GM23248 (cell line): ENCODE data around the gene DDX10. TPM values are rescaled to one million over a fixed set of nuclear protein-coding genes. Genes with fewer than 3 reads are reported as not detected.

Source experiments
- DNase-seq: peaks from one replicate; pipeline ENCODE4 v3.0.0-alpha.2; 2015
- H2AFZ ChIP-seq: fragments of 200-600 bp; sonication (generic); 2 replicates; pipeline ENCODE4 v1.6.1; 2016; ENCODE audit warnings: antibody characterized with exemption
- H3F3A ChIP-seq: fragments of 200-600 bp; sonication (generic); 2 replicates; pipeline ENCODE4 v1.6.1; 2016; ENCODE audit warnings: mild to moderate bottlenecking, antibody characterized with exemption, mixed run types; ENCODE audit not compliant: insufficient read depth
- H3K27ac ChIP-seq: fragments of 200-600 bp; sonication (generic); 2 replicates; pipeline ENCODE4 v1.5.1; 2016; ENCODE audit warnings: mild to moderate bottlenecking
- H3K27me3 ChIP-seq: fragments of 200-600 bp; sonication (generic); replicated peaks from 2 replicates; pipeline ENCODE4 v1.6.1; 2016; ENCODE audit warnings: mild to moderate bottlenecking; ENCODE audit not compliant: insufficient read depth
- H3K36me3 ChIP-seq: fragments of 200-600 bp; sonication (generic); 2 replicates; pipeline ENCODE4 v1.6.1; 2016; ENCODE audit warnings: low read depth, mild to moderate bottlenecking
- H3K4me1 ChIP-seq: fragments of 200-600 bp; sonication (generic); 2 replicates; pipeline ENCODE4 v1.6.1; 2016; ENCODE audit warnings: mild to moderate bottlenecking; ENCODE audit not compliant: insufficient read depth
- H3K4me2 ChIP-seq: fragments of 200-600 bp; sonication (generic); one replicate; pipeline ENCODE4 v1.6.1; 2016; ENCODE audit warnings: mild to moderate bottlenecking; ENCODE audit not compliant: unreplicated experiment
- H3K4me3 ChIP-seq: fragments of 200-600 bp; sonication (generic); 2 replicates; pipeline ENCODE4 v1.5.1; 2016; ENCODE audit warnings: mild to moderate bottlenecking
- H3K79me2 ChIP-seq: fragments of 200-600 bp; sonication (generic); 2 replicates; pipeline ENCODE4 v1.6.1; 2016; ENCODE audit warnings: mild to moderate bottlenecking; ENCODE audit not compliant: insufficient read depth
- H3K9ac ChIP-seq: fragments of 200-600 bp; sonication (generic); 2 replicates; pipeline ENCODE4 v1.6.1; 2016; ENCODE audit warnings: mild to moderate bottlenecking
- H3K9me2 ChIP-seq: fragments of 200-600 bp; sonication (generic); 2 replicates; pipeline ENCODE4 v1.6.1; 2016; ENCODE audit warnings: mixed run types, mild to moderate bottlenecking, moderate library complexity; ENCODE audit not compliant: insufficient read depth
- H3K9me3 ChIP-seq: fragments of 200-600 bp; sonication (generic); one replicate; pipeline ENCODE4 v1.6.1; 2017; ENCODE audit warnings: low read depth
- H4K20me1 ChIP-seq: fragments of 200-600 bp; sonication (generic); 2 replicates; pipeline ENCODE4 v1.6.0; 2016; ENCODE audit not compliant: insufficient read depth
- EZH2 ChIP-seq: fragments of 200-600 bp; sonication (generic); IDR thresholded peaks from 2 replicates; pipeline ENCODE4 v1.6.1; 2018; ENCODE audit warnings: antibody characterized with exemption, mild to moderate bottlenecking; ENCODE audit not compliant: insufficient read depth, poor library complexity, severe bottlenecking
- EZH2phosphoT487 ChIP-seq: fragments of 200-600 bp; sonication (generic); IDR thresholded peaks from 2 replicates; pipeline ENCODE4 v1.6.1; 2018; ENCODE audit warnings: antibody characterized with exemption, moderate library complexity, mild to moderate bottlenecking, low read depth; ENCODE audit not compliant: insufficient read depth
- WGBS, 2 experiments: methylation state at CpG; one replicate each; pipeline ENCODE4 v1.1.6; 2015 to 2017; ENCODE audit warnings: low lambda C conversion rate in 2 of 2, low coverage in 1 of 2; ENCODE audit errors: missing lambda C conversion rate in 2 of 2; 5-methylcytosine and 5-hydroxymethylcytosine counted together
- in situ Hi-C: fragments of 300-500 bp; cut with MboI; formaldehyde crosslinking; loops from 2 replicates; pipeline ENCODE4 v1.15.0; 2020
- polyA plus RNA-seq: library from polyadenylated mRNA; unstranded; fragments of >200 nt; fragmentation: Nextera tagmentation; extraction: Ambion mirVana; gene quantifications from 2 replicates; pipeline ENCODE4 v1.2.1, GENCODE V29; 2016
- total RNA-seq: library from RNA; depleted of rRNA; stranded (reverse); fragments of >200 nt; shearing (Covaris generic); gene quantifications from 2 replicates; pipeline ENCODE4 v1.2.3, GENCODE V29; 2014

The DDX10 gene
- total and polyA plus RNA-seq, 2 experiments from 2014 or later: 23.6 to 31.2 TPM

GRCh38 chr11:108766596-108767173, 101.8 kb downstream of the DDX10 start:
- Histone ChIP-seq H3K79me2 (peaks cover 49% of the 10 kb centered on the region), H3K36me3 (no peaks in the 10 kb centered on the region; the same call in 1 of the 2 replicates), H4K20me1 (no peaks in the 10 kb centered on the region), H3K4me3 (no peak overlapping the region), H3K27me3 (no peaks in the 10 kb centered on the region), H2AFZ (no peak overlapping the region), H3F3A (no peaks in the 10 kb centered on the region), H3K4me1 (no peaks in the 10 kb centered on the region), H3K9me2 (no peaks in the 10 kb centered on the region), H3K9ac (no peak overlapping the region), H3K27ac (no peak overlapping the region), H3K4me2 (no peak overlapping the region), H3K9me3 (peaks cover 6% of the 10 kb centered on the region)
- TF ChIP-seq EZH2phosphoT487 (no peak), EZH2 (no peak)
- no peak for DNase-seq
- in situ Hi-C loops: no loop called here
- WGBS, 2 experiments: 90 to 95% methylated on average over 6 of the region's 6 CpGs

GRCh38 chr11:108768370-108768769, 103.5 kb downstream of the DDX10 start:
- in situ Hi-C loops: no loop called here
- Histone ChIP-seq H3K4me1 (no peaks in the 10 kb centered on the region), H4K20me1 (no peaks in the 10 kb centered on the region), H3K9me2 (no peaks in the 10 kb centered on the region), H3F3A (no peaks in the 10 kb centered on the region), H3K27ac (no peak overlapping the region), H3K4me3 (no peak overlapping the region), H3K9me3 (peaks cover 6% of the 10 kb centered on the region), H3K4me2 (no peak overlapping the region), H3K79me2 (peaks cover 54% of the 10 kb centered on the region), H2AFZ (no peak overlapping the region), H3K27me3 (no peaks in the 10 kb centered on the region), H3K9ac (no peak overlapping the region), H3K36me3 (no peaks in the 10 kb centered on the region; the same call in 1 of the 2 replicates)
- WGBS, 2 experiments: 95 to 96% methylated on average over 3 of the region's 3 CpGs
- no peak for DNase-seq
- TF ChIP-seq EZH2phosphoT487: no peak

- H3K9me3 ChIP-seq: peaks cover 6% of the 10 kb centered on the region
- H4K20me1 ChIP-seq: no peaks in the 10 kb centered on the region
- H3F3A ChIP-seq: no peaks in the 10 kb centered on the region
- H3K27ac ChIP-seq: no peak overlapping the region
- H3K9ac ChIP-seq: no peak overlapping the region
- 96 to 100% methylated on average over 1 of the region's 1 CpG for WGBS, 2 experiments
- H3K4me3 ChIP-seq: no peak overlapping the region
- peaks cover 56% of the 10 kb centered on the region for H3K79me2 ChIP-seq
- no peak for TF ChIP-seq EZH2phosphoT487
- TF ChIP-seq EZH2: no peak
- H3K4me2 ChIP-seq: no peak overlapping the region
- no peak overlapping the region for H2AFZ ChIP-seq
- no peaks in the 10 kb centered on the region for H3K4me1 ChIP-seq
- no peaks in the 10 kb centered on the region; the same call in 1 of the 2 replicates for H3K36me3 ChIP-seq
- DNase-seq: no peak
- in situ Hi-C loops: no loop called here
- no peaks in the 10 kb centered on the region for H3K9me2 ChIP-seq
- no peaks in the 10 kb centered on the region for H3K27me3 ChIP-seq
These were observed 104.1 kb downstream of the DDX10 start for GRCh38 chr11:108768964-108769363.

- 71 to 73% methylated on average over 5 of the region's 5 CpGs for WGBS, 2 experiments
- Histone ChIP-seq H4K20me1 (no peaks in the 10 kb centered on the region), H3F3A (no peaks in the 10 kb centered on the region), H3K9ac (no peak overlapping the region), H2AFZ (no peak overlapping the region), H3K79me2 (peaks cover 41% of the 10 kb centered on the region), H3K9me3 (peaks cover under 1% of the 10 kb centered on the region), H3K36me3 (no peaks in the 10 kb centered on the region; the same call in 1 of the 2 replicates), H3K4me2 (no peak overlapping the region), H3K27ac (no peak overlapping the region), H3K4me1 (no peaks in the 10 kb centered on the region), H3K9me2 (no peaks in the 10 kb centered on the region), H3K4me3 (no peak overlapping the region), H3K27me3 (no peaks in the 10 kb centered on the region)
- DNase-seq: no peak
- no peak for TF ChIP-seq EZH2
- TF ChIP-seq EZH2phosphoT487: no peak
- in situ Hi-C loops: no loop called here
These were observed 109.3 kb downstream of the DDX10 start for GRCh38 chr11:108774037-108774730.
